ENCODE measurements around the gene FEV. TPM values are rescaled to one million over a fixed set of nuclear protein-coding genes. Genes with fewer than 3 reads are reported as not detected.

Gene FEV
- polyA plus RNA-seq, 3 donors = 0.17 TPM; not detected in 2

DNA sequence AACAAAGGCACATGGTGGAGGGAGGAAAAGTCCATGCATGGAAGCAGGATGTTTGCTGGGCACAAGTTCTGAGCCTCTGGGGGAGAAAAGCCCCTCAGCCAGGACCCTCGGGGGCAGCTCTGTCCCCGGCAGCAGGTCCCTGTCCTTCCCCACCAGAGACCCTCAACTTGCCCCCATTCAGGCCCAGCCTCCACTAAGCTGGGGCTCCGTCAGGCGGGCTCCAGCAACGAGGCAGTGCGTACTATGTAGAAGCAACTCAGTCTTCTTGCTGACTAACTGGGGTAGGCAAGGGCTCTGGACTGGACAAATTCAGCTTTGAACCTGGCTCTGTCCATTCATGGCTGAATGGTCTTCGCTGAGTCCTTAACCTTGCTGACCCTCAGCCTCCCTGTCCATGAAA, 33.3 kb upstream of the FEV start:
- no peak for DNase-seq

DNA sequence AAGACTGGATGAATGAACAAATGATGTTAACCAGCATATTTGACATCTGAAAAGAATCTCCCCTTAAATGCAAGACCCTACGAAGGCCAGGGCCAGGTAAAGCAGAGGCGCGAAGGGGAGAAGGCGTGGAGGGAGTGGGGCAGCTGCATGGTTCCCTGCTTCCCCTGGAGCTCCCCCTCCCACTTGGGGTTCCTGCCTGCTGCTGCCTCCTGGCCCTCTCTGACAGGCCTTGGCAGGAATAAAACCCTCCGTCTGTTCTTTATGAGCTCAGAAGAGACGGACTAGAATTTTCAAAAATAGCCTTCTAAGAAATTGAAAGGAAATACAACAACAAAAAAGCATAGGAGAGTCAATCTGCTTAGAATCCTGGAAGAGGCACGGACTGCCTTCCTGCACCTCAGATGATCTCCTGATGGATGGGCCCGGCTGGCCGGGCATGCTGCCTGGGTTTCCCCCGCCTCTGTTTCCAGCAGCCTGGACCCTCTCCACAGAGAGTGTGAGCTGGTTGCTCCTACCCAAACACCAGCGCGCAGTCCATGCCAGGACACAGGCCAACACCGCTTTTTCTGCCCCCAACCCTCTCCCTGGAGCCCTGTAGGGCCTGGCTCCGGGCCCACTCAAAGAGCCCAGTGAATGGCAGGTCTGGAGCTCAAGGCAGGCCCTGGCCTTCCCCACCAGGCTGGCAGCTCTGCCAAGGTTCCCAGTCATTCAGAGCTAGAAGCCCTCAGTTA, 32.4 kb upstream of the FEV start:
- no peak for DNase-seq

DNA sequence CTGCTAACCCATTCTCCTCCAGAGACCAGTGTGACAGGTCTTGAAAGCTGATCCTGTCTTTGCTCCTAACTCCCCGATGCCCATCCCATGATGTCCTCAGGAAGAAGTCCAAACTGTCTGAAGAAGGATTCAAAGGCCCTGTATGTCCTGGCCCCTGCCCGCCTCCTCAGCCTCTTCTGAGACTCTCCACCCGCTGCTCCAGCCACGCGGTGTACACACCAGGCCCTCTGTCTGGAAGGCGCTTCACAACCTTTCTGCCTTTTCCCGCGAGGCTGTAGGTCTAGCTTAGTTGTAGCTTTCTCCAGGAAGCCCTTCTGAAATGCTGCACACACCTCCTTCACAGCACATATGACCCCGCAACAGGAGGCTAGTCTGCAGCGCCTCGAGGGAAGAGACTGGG, 31.7 kb upstream of the FEV start:
- no peak for DNase-seq

DNA sequence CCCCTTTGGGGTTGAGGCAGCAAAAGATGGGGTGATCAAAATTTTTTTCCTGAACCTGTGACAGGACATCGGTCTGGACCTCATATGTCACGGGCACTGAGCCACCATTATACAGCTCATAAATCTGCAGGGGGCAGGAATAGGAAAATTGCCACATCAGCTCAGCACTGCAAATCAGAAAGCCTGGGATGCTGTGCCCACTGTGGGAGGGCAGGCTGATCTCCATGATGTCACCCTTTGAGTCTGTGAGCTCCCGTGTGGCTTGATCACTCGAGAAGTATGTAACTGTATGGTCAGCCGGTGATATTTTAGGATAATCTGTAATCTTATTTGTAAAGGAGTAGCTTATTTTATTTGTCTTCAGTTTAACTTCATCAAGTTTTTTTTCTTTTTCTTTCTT, 25.9 kb upstream of the FEV start:
- no peak for DNase-seq

GRCh38 chr2:219010162-219010756, 25.3 kb upstream of the FEV start:
- DNase-seq = no peak

DNA sequence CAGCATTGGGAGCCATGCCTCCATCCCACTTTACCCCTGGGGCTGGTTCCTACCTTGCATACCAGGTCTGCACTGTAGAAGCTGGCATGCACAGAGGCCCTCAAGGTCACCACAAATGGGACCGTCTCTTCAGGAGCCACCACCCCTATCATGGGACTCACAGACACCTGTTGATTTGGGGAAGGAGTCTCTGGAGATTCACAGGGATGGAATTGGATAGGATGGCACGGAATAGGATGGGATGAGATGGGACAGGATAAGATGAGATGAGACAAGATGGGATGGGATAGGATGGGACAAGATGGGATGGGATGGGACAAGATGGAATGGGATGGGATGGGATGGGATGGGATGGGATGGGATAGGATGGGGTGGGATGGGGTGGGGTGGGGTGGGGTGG, 24.3 kb upstream of the FEV start:
- no peak for DNase-seq

- DNase-seq = no peak
These were observed 19.0 kb upstream of the FEV start for GRCh38 chr2:219003979-219004378.

DNA sequence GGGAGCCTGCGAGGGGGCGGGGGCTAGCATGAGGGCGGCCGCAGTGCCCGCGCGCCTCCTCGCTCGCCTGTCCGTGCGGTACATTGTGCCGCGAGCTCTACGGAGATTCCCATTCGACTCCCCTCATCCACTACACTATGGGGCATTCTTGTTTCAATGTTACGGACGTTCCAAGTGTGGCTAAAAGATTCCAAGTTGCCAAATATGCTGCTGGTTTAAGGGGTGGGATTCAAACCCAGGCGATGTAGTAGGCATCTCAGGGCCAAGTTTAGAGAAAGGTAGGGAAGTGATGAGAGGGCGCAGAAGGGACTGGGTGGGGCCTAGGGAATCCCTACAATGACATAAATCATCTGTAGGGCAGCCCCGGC, 18.3 kb upstream of the FEV start:
- no peak for DNase-seq

GRCh38 chr2:219002395-219003266, 17.6 kb upstream of the FEV start:
- no peak for DNase-seq

- DNase-seq = no peak
These were observed 16.8 kb upstream of the FEV start for GRCh38 chr2:219001577-219002394.

DNA sequence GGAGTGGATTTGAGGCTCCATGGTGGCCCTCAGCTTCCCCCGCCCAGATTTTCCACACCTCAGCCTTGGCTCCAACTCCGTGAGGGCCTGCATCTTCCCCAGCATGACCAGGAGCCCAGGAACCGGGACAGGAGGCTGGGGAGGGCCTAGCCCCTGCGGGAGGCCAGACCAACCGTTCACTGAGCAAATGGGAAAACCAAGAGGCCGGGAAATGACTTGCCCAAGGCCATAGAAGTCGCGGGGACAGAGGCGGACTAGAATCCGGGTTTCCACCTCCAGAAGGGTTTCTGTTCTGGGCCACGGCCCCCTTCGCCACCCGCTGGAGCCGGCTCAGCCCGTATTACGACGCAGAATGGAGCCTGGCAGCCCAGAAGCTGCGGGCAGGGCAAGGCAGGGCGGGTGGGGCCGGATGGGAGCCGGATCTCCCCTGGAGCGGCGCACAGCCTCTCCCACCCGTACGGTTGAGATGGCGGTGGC, 16.2 kb upstream of the FEV start:
- DNase-seq = no peak

DNA sequence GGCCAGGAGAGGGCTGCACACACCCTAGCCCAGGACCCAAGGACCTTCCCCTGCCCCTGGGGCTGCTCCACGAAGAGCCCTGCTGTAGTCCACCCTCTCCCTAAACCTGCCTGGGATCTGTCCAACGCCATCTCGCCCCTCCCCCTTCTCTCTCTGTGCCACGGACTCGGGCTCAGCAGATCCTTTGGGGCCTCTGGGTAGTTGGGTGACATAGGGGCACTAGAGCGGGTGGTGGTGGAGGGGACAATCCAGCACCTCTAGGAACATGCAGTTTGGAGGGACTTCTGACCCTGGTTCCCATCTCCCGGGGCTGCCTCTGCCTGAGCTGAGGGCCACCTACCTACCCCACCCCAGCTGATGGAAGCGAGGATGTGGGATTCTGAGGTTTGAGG, 15.6 kb upstream of the FEV start:
- DNase-seq = no peak

- DNase-seq = no peak
These were observed 15.0 kb upstream of the FEV start for GRCh38 chr2:218999881-219000568.

- DNase-seq = no peak
These were observed 14.3 kb upstream of the FEV start for GRCh38 chr2:218999021-218999880.

DNA sequence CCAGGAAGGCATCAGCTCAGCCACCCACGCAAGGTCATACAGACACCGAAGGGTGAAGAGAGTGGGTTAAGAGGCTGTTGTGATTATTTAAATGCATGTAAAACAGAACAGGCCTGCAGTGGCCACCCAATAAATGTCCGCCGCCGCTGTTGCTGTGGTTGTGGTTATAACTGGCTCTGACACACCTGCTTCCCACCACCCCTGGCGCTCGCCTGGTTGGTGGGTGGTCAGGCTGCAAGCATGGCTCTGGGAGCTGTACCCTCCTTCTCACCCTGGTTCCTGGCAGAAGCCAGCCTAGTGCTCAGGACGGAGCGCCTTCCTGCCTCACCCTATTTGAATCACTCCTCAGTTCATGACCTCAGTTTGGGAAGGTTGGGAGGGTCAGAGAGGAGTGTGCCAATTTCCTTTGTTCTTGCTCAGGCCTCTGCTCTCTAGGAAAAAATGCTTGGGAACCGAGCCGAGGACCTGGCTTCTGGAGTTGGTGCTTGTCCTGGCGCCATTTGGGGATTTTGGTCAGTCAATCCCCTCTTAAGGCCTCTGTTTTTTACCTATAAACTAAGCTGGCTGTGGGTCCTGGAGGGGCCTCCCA, 13.5 kb upstream of the FEV start:
- no peak for DNase-seq

- DNase-seq = no peak
These were observed 12.7 kb upstream of the FEV start for GRCh38 chr2:218997731-218998130.

- DNase-seq = no peak
These were observed 12.0 kb upstream of the FEV start for GRCh38 chr2:218996937-218997336.

DNA sequence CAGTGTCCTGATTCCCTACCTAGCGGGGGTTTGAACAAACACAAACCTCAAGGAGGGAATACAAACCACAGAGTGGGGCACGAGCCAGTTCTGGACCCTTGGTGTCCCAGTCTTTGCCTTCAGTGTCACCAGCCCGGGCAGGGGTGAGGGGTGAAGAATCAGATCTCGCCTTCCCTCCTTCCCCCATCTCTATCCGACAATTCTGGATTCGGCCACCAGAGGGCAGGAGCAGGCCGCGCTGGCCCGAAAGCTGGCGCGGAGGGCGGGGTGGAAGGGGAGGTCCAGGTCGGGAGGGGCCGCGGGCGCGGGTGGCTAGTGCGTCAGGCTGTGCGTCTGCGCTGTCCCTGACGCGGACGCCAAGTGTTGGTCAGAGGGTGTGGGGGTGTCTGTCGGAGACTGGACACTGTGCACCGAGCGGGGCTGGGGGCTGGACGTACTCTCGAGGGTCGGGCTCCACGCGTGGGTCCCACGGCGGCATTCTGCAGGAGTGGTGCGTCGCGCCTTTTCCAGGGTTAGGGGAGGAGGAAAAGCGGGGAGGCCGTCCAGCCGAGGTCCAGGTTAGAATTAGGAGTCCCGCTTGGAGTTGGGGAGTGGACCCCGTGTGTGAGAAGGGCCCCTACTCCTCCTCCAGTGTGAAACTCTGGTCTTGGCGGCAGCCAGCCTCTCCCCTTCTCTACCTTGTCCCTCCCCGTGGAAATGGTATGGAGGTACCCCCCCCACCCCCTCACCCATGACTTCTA, 11.2 kb upstream of the FEV start:
- peak; percentile 68 for DNase-seq

GRCh38 chr2:218995561-218995960, 10.6 kb upstream of the FEV start:
- no peak for DNase-seq

Measured in renal pelvis (tissue), 4 donors.